ENCODE results near the gene TBC1D16.

GRCh38 chr17:80053102-80053501 lies 17.4 kb upstream of the TBC1D16 start:
- TF ChIP-seq, protein P1, sequence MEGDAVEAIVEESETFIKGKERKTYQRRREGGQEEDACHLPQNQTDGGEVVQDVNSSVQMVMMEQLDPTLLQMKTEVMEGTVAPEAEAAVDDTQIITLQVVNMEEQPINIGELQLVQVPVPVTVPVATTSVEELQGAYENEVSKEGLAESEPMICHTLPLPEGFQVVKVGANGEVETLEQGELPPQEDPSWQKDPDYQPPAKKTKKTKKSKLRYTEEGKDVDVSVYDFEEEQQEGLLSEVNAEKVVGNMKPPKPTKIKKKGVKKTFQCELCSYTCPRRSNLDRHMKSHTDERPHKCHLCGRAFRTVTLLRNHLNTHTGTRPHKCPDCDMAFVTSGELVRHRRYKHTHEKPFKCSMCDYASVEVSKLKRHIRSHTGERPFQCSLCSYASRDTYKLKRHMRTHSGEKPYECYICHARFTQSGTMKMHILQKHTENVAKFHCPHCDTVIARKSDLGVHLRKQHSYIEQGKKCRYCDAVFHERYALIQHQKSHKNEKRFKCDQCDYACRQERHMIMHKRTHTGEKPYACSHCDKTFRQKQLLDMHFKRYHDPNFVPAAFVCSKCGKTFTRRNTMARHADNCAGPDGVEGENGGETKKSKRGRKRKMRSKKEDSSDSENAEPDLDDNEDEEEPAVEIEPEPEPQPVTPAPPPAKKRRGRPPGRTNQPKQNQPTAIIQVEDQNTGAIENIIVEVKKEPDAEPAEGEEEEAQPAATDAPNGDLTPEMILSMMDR (IDR thresholded peaks at IDR 0.05): no peak
- no peak for TF ChIP-seq POLR2A (IDR thresholded peaks at IDR 0.05)

Data from Peyer's patch (tissue), 4 donors.